GM12874 (cell line): ENCODE results near the gene NOL4L.

ENCODE experiments used
- CTCF ChIP-seq: IDR thresholded peaks from 2 replicates; pipeline ENCODE4 v1.5.1; 2011; ENCODE audit warnings: low read depth, mild to moderate bottlenecking, control low read depth, low read length, moderate library complexity; ENCODE audit not compliant: insufficient read depth

The NOL4L gene

GRCh38 chr20:32511358-32512046 is 73.6 kb downstream of the NOL4L start:
- no peak for TF ChIP-seq CTCF

- TF ChIP-seq CTCF = no peak
Measured at GRCh38 chr20:32510601-32511357, 74.4 kb downstream of the NOL4L start.

- no peak for TF ChIP-seq CTCF
Measured at GRCh38 chr20:32510120-32510600, 75.0 kb downstream of the NOL4L start.

- peak; percentile 30; the same call in 1 of the 2 replicates for TF ChIP-seq CTCF
Measured at GRCh38 chr20:32509639-32510066, 75.5 kb downstream of the NOL4L start.

- no peak for TF ChIP-seq CTCF
Measured at GRCh38 chr20:32508775-32509119, 76.4 kb downstream of the NOL4L start.

GRCh38 chr20:32507998-32508774 is 76.9 kb downstream of the NOL4L start:
- TF ChIP-seq CTCF = no peak

- TF ChIP-seq CTCF = no peak
Measured at GRCh38 chr20:32506721-32507120, 78.4 kb downstream of the NOL4L start.
